EH (cell line): Measurements from ENCODE around the gene PAPOLA.

ENCODE experiments used
- DNase-seq: peaks from one replicate; pipeline ENCODE4 v3.0.0-alpha.2; 2015; ENCODE audit warnings: low read depth

Gene PAPOLA

DNA sequence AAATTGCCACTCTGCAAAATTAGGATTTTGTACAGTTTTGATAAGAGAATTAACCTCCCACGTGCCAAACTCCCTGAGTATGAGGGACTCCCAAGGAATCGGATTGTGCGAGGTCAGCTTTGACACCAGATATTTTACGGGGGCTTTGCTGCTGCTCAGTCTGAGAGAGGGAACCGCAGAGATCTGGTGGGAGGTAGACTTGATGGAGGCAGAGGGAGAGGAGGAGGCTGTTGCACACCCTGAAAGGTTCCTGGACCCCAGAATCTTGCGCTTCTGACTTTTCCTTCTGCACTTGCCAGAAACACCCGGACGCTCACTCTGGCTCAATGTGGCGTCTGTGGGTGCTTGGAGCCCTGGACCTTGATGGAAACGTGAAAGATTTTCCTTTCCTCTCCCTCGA, 83.9 kb downstream of the PAPOLA start:
- DNase-seq, result no peak

DNA sequence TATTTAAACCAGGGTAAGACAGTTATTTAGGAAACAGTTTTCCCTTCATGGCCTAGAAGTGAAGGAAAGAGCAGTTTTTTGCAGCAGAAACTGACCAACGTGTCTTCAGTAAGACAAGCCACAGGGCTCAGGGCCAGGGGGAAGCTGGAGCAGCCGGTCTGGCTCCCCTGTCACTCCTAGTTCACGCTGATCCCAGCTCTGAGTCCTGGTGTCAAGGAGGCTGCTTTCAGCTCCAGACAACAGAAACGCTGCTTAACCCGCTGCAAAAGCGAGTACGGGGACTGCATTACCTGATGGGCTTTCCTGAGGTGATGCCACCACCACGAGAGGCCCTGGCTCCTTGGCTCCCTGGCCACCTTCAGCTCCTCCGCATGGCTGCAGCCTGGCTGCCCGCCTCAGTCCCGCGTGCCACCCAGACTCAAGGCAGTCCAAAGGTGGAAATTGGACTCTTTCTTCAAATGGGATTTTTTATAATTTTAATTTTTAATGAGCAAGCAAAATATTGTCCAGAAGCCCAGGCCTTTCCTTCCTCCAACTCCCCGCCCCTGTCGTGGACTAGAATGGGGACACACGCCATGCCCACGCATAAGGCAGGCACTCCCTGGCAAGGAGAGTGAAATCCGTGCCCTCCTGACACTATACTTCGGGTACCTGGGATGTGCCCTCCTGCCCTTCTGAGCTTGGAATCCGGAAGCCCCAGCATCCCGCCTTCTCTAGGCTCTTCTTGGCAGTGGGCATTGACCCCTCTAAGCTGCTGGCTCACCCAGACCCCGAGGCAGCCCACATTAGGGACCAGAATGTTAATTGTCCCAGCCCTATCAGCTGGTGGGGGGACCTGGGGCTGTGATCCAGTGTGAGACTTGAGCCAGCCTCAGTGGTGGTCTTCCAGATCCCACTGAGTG, 85.0 kb downstream of the PAPOLA start:
- DNase-seq, result no peak

DNA sequence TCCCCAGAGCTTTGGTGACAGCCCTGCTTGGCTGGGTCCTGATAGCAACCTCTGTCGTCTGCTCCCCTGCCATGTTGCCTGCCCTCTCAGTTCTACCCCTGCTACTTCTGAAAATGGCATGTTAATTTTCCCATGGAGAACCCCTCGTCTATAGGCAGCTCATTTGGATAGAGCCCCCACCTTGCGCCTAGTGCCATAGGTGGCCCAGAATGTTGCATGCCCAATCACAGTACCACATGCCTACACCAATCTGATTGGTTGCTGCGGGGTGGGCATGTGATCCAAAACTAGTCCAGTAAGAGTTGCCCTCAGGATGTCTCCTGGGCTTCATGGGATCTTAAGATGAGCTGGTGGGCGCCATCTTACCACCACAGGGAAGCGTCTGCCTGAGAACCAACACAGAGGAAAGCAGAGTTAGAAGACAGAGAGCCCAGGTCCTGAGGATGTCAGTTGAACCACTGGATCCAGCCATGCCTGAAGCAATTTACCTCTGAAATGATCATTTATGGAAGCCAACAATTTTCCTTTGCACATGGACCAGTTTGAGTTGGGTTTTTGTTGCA, 85.7 kb downstream of the PAPOLA start:
- no peak for DNase-seq

DNA sequence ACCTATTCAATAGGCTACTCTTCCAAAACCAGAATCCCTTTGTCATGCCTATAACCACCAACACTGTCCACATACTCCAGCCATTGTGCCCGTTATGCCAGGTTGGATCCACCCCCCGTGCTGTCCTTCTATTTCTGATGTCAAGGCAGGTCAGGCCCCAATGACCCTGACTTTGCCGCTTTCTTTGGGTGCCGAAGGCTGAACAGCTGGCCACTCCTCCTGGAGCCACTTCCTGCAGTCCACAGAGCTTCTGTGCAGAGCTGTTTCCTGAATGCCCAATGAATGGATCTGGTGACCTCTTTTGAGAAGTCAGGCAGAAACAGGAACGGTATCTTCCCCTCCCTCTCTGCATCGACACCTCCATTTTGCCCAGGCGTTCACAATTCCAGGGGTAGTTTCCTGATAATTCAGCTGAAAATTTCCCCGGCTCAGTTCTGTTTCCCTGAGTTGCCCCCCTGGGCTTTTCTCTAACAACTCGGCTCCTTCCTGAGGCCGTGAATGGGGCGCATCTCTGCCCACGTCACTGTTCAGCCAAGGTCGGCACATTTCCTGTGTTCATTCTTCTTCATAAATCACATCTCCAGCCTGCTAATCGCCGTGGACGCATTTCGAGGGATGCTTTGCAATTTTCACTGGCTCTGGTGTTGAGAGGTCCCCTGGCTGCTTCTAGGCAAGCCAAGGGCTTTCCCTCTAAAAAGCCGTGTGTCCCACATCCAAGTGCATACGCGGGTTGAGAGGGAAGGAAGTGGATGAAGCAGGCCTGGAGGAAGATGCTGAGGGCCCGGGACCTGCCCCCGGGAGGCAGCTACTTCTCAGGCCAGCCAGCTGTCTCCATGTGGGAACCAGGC, 86.5 kb downstream of the PAPOLA start:
- DNase-seq, result no peak

DNA sequence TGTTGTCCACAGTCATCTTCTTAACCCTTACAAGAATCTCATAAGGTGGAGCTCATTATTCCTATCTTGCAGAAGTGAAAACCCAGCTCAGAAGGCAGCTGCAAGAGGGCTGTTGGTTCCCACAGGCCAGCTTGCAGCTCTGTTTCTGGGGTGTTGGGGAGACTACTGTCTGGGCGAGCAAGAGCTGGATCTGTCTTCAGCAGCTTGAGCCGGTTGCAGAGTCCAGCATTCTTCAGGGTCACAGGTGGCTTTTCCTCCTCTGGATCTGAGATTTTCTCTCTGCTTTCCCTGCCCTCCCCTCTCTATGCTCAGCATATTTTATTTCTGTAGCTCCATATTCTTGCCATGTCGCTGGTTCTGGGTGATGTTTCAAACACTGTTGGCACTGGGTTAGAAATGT, 87.4 kb downstream of the PAPOLA start:
- no peak for DNase-seq

DNA sequence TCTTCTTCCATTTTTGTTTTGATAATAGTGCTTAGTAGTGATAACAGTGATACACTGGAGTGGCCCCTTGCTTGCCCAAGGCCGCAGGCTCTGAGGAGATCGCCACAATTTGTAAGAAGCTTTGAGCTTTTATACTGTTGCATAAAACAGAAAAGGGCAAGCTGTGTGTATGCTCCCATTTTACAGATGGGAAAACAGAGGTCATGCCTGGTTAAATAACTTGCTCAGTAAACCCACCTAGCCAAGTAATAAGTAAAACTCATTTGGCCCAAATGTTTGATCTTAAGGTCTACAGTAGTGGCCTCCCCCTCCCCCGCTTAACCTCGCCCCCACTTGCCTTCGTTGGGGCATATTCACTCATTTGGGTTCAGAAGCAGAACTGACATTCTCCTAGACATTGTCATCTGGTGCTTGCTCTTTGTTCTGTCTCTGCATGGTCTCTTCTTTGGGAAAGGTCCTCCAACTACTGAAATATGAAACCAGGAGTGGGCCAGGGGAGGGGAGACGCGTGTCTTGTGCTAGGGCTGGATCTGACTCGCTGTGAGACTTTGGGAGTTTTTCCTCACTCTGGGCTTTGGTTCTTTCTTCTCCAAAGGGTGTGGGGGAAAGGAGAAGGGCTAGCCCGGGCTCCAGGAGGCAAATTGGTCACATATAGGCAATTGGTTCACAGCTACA, 88.1 kb downstream of the PAPOLA start:
- DNase-seq, result no peak

DNA sequence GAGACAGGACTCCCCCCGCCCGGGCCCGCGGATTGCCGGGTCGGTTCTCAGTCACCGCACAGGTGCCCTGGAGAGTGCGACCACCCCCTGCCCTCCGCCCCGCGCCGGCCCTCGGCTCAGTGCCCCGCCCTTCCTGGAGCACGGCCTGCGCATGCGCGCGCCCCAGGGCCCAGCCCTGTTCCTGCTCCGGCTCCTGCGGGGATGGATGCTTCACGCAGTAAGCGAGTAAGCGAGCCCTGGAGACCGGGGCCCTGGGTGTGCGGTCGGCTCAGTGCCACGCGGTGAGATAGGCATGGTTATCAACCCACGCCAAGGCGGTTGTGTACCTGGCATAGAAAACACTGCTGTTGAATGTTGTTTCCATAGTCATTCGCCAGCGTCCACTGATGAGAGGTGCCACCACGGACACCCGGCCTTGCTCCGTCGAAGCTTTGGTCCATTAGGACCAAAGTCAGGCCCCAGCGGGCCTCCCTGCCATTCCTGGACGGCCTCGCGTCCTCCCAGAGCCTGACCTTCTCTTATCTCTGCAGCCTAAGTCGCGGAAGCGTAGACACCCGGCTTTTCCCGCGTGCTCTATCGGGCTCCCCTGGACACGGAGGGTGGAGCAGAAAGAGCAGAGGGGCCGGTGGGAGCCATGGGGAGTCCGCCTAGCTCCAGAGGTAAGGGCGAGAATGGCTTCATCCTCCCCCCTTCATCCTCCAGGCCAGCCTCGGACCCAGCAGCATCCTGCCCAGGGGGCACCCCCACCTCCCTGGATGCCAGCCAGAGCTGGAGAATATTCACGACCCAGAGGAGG, 90.6 kb downstream of the PAPOLA start:
- peak; percentile 16 for DNase-seq

DNA sequence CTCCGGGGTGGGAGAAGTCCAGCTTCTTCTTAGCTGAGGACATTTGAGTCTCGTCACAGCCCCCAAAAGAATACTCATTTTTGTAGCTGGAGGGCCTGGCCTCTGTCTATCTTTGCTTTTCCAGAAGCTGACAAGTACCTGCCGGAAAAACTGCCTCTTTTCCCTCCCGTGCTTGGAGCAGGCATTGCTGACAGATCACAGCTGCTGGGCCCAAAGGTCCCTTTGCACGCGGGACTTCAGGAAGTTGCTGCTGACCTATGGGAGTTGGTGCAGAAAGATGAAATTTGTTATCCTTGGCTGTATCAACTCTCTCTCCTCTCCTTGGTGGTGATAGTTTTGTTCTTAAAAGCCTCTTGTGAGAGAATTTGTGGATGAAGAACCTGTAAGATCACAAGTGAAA, 92.8 kb downstream of the PAPOLA start:
- no peak for DNase-seq

DNA sequence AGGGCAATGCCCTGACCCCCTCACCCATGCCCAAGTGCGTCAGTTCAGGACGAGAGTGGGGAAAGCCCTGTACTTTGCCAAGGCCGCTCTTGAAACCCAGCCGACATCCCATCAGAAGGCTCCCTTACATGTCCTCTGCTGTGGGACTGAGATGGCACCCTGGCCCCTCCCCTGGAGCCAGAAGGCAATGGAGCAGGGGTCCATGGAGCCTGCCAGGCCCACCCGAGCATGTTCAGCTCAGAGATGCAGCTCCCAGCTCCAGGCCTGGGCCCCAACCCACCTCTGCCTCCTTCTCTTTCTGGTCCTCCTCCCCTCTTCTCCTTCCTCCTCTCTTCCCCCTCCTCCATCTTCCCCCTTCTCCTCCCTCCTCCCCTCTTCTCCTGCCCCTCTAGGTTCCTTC, 95.5 kb downstream of the PAPOLA start:
- no peak for DNase-seq

DNA sequence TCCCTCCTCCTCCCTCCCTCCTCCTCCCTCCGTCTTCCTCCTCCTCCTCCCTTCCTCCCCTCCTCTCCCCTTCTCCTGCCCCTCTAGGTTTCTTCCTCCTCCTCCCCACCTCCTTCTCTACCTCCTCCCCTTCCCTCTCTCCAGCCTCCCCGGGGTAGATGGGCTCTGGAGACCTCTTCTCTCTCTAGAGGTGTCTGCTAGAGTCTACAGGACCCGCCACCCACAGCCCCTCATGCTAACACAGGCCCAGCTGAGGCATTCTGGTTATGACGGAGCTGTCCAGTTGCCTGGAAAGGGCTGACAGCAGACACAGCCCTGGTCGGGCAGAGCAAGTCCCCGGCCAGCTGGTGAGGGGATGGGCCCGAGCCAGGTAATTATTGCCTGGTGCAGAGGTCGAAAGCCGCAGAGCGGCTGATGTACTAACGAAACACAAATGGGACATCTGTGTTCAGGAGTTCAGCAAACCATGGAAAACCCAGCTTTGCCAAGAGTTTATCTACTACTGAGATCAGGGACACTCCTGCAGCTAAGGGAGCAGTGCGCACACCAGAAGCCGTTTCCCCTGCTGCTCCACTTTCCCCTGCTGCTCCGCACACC, 96.2 kb downstream of the PAPOLA start:
- no peak for DNase-seq

DNA sequence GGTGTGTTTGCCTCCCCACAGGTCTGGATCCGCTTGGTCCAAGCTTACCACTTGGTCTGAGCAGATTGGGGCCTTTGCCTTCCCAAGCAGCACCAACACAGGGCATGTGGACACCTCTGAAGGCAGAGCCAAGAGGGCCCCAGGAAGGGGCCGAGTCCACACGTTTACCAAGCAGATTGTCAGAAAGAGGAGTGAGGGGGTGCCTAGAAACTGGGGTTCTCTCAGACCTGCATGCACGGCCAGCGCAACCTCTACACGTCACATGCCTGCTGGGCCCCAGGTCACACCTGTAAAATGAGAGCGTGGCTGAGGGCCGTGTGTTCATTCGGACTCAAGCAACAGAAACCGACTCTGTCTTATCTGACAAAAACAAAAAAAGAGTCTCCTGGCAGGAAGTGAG, 96.9 kb downstream of the PAPOLA start:
- DNase-seq, result no peak

DNA sequence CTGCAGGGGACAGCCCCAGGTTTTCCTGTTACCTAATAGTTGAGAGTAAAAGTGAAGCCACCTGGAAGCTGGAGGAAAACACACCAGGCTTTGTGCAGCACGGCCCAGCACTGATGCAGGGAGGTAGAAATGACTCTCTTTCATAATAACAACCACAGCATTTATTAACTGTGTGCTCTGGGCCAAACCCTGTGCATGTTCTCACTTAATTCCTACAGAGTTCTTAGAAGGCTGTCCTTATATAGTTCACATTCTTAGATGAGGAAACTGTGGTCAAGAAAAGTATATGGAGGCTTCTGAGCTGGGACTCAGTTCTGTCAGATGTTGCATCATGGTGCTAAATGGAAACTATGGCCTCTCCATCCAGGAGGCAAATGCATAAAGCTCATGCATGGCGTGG, 100.0 kb downstream of the PAPOLA start:
- no peak for DNase-seq

DNA sequence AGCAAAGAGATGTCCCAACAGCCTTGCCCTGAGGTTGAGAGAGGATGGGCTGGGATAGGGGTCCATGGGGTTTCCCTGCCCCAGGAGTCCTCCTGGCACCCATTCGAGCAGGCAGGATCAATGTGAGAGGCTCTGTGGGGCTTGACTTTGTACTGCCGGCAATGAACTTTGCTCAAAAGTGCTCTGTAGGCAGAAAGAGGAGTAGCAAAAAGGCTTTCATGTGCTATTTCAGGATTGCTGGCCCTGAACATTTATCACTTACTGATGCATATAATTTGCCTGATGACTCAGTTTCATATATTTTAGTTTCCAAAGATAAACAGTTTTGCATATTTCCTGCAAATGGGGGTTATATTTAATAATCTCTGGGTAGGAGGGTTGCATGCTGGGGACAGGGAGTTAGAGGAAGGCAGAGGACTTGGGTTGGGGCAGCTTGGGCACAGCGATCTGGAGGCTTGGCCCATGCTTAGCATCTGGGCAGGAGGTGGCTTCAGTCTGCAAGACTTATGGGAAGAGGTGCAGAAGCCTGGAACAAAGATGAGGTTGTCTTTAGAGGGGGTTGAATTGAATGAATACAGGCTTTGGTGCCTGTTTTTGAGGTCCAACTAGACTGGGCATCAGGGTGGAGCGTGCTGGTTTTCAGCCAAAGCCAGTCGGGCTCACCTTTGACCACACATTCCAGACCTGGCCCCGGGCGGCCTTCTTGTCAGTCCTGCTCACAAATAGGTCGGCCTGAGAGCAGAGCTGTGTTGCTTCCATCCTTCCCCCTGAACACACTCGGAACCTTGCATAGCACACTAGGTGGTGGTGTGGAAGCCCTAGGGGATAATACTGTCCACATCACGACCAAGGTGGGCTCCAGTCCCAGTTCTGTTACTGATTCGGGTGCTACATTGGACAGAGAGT, 101.4 kb downstream of the PAPOLA start:
- DNase-seq, result no peak

DNA sequence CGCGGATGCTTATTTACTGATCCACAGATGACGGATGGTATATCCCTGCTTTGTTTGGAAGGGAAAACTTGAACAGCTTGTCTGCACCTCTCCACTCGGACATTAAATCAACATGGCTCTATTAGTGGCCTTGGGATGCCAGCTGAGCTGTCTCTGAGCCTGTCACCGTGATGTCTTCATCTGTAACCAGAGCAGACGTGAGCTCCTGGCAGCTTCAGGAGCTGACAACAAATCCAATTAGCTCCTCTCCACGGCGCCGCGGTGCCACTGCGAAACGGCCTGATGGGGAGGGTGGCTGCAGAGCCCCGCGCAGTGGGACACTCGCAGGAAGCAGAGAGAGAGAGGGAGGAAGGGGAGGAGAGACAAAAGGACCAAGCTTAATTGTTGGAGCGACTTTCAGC, 112.3 kb downstream of the PAPOLA start:
- no peak for DNase-seq

DNA sequence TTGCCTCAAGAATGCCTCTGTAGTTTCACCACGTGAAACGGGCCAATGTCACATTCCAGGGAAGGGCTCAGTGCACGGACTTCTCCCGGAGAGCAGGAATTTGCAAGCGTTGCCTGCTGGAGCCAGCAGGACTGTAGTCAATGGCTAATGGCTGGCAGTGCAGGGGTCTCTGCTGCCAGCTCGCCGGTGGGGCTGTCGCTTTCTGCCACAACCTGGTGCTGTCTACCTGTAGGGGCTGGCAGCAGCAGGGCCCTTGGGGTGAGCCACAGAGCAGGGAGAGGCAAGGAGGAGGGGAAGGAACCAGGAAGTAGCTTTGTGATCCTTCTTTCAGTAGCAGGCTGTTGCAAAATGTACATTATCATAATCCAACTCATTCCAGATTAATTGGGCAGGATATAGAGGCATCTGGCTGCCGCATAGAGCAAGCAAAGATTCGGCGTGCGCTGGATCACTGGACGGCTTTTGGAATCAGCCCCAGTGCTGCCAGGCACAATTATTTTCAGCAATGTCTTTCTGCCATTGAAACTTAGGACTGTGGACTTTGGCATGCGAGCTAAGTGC, 114.1 kb downstream of the PAPOLA start:
- DNase-seq, result no peak
